Measurements from ENCODE around the gene PAWR.

DNA sequence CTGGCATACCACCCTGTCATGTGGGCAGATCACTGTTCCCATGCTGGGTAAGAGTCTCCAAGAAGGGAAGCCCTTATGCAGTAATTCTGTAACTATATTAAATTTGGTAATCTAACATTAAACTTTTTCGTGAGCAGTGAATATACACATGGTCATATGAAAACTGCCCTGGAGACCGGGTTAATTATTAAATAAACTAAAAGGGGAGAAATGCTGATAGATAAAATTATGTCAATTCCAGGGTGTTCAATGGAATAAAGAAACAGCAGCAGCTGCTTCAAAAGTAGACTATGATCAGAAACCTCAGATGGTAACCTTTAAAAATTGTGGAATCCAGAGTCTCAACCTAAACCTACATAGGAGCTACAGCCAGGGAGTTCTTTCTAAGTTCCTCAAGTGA is 100.0 kb downstream of the PAWR start:
- TF ChIP-seq EP300 (IDR thresholded peaks at IDR 0.05; ENCODE audit: borderline replicate concordance) (no peak), TAF1 (IDR thresholded peaks at IDR 0.05; ENCODE audit: low read depth) (no peak), ZBTB7A (IDR thresholded peaks at IDR 0.05; ENCODE audit: low read depth) (no peak), RAD21 (IDR thresholded peaks at IDR 0.05; ENCODE audit: low read depth) (no peak), TEAD4 (IDR thresholded peaks at IDR 0.05) (no peak)
- TF ChIP-seq, protein P1, sequence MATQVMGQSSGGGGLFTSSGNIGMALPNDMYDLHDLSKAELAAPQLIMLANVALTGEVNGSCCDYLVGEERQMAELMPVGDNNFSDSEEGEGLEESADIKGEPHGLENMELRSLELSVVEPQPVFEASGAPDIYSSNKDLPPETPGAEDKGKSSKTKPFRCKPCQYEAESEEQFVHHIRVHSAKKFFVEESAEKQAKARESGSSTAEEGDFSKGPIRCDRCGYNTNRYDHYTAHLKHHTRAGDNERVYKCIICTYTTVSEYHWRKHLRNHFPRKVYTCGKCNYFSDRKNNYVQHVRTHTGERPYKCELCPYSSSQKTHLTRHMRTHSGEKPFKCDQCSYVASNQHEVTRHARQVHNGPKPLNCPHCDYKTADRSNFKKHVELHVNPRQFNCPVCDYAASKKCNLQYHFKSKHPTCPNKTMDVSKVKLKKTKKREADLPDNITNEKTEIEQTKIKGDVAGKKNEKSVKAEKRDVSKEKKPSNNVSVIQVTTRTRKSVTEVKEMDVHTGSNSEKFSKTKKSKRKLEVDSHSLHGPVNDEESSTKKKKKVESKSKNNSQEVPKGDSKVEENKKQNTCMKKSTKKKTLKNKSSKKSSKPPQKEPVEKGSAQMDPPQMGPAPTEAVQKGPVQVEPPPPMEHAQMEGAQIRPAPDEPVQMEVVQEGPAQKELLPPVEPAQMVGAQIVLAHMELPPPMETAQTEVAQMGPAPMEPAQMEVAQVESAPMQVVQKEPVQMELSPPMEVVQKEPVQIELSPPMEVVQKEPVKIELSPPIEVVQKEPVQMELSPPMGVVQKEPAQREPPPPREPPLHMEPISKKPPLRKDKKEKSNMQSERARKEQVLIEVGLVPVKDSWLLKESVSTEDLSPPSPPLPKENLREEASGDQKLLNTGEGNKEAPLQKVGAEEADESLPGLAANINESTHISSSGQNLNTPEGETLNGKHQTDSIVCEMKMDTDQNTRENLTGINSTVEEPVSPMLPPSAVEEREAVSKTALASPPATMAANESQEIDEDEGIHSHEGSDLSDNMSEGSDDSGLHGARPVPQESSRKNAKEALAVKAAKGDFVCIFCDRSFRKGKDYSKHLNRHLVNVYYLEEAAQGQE (IDR thresholded peaks at IDR 0.05; ENCODE audit: low read depth): no peak
